PC-9 (cell line): ENCODE measurements around the gene SALL1.

Experiments
- EZH2 ChIP-seq: fragments of 200-600 bp; sonication (generic); IDR thresholded peaks from 2 replicates; pipeline ENCODE4 v1.8.0; 2017; ENCODE audit warnings: antibody characterized with exemption, low read depth
- TF ChIP-seq, protein P1 (sequence below): fragments of 200-600 bp; sonication (generic); conservative IDR thresholded peaks from 2 replicates; pipeline ENCODE4 v1.6.1; 2017; ENCODE audit warnings: mixed run types, antibody characterized with exemption, mild to moderate bottlenecking, moderate library complexity

- TF ChIP-seq, protein P1, sequence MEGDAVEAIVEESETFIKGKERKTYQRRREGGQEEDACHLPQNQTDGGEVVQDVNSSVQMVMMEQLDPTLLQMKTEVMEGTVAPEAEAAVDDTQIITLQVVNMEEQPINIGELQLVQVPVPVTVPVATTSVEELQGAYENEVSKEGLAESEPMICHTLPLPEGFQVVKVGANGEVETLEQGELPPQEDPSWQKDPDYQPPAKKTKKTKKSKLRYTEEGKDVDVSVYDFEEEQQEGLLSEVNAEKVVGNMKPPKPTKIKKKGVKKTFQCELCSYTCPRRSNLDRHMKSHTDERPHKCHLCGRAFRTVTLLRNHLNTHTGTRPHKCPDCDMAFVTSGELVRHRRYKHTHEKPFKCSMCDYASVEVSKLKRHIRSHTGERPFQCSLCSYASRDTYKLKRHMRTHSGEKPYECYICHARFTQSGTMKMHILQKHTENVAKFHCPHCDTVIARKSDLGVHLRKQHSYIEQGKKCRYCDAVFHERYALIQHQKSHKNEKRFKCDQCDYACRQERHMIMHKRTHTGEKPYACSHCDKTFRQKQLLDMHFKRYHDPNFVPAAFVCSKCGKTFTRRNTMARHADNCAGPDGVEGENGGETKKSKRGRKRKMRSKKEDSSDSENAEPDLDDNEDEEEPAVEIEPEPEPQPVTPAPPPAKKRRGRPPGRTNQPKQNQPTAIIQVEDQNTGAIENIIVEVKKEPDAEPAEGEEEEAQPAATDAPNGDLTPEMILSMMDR, result no peak
- TF ChIP-seq EZH2, result no peak
These were observed 11.5 kb downstream of the SALL1 start for GRCh38 chr16:51139568-51139967.
